K562 (cell line): ENCODE results near the gene ARFGEF2. TPM values are rescaled to one million over a fixed set of nuclear protein-coding genes. Genes with fewer than 3 reads are reported as not detected.

Experiments used
- CTCF ChIP-seq, 3 experiments: IDR thresholded peaks in 2 of 3; conservative IDR thresholded peaks in 1 of 3; 2 replicates each; pipeline ENCODE4 v1.5.1; 2011 to 2012; ENCODE audit warnings: low read length in 3 of 3, mild to moderate bottlenecking in 3 of 3, control low read depth in 2 of 3, improper control_type of control experiment in 1 of 3, inconsistent platforms in 1 of 3, low read depth in 1 of 3, mixed read lengths in 1 of 3, moderate library complexity in 1 of 3; ENCODE audit not compliant: insufficient read depth in 2 of 3
- DEAF1 ChIP-seq: fragments of 450-650 bp; formaldehyde crosslinking; IDR thresholded peaks from 2 replicates; pipeline ENCODE4 v1.4.0; 2020; ENCODE audit warnings: mild to moderate bottlenecking, moderate library complexity
- FOXO4 ChIP-seq: fragments of 450-650 bp; formaldehyde crosslinking; IDR thresholded peaks from 2 replicates; pipeline ENCODE4 v1.4.0; 2020; ENCODE audit warnings: mild to moderate bottlenecking, moderate library complexity
- IRF2 ChIP-seq: sonication (generic); formaldehyde crosslinking; IDR thresholded peaks from 2 replicates; pipeline ENCODE4 v1.8.1; 2022; ENCODE audit warnings: mild to moderate bottlenecking, missing genetic modification reagents
- KAT7 ChIP-seq: sonication (generic); formaldehyde crosslinking; IDR thresholded peaks from 2 replicates; pipeline ENCODE4 v1.8.0; 2022; ENCODE audit warnings: missing genetic modification reagents, mild to moderate bottlenecking, borderline replicate concordance
- KDM4B ChIP-seq, 2 experiments: fragments of 450-650 bp in 1 of 2; sonication (generic) in 1 of 2; IDR thresholded peaks; 2 replicates each; pipeline ENCODE4 v1.6.1; 2016 to 2017; ENCODE audit warnings: borderline replicate concordance in 2 of 2, antibody characterized with exemption in 1 of 2, low read depth in 1 of 2, mild to moderate bottlenecking in 1 of 2
- KLF16 ChIP-seq: IDR thresholded peaks from 2 replicates; pipeline ENCODE4 v1.6.1; 2016; ENCODE audit warnings: antibody characterized with exemption
- TAF15 ChIP-seq: fragments of 200-400 bp; formaldehyde crosslinking; IDR thresholded peaks from 2 replicates; pipeline ENCODE4 v1.6.1; 2017; ENCODE audit warnings: mild to moderate bottlenecking, low read depth, low read length, moderate library complexity
- ZNF224 ChIP-seq: sonication (generic); formaldehyde crosslinking; IDR thresholded peaks from 2 replicates; pipeline ENCODE4 v1.8.0; 2022; ENCODE audit warnings: mild to moderate bottlenecking, missing genetic modification reagents
- ZNF518B ChIP-seq: fragments of 250-450 bp; sonication (Bioruptor Pico); IDR thresholded peaks from 2 replicates; pipeline ENCODE4 v1.5.0; 2021; ENCODE audit warnings: mild to moderate bottlenecking, moderate library complexity
- polyA plus RNA-seq, 8 experiments: library from polyadenylated mRNA; depleted of rRNA in 4 of 8; stranded (reverse) in 5 of 8; unstranded in 3 of 8; fragments of >200 nt; fragmentation: Nextera tagmentation in 2 of 8; fragmentation: Illumina TruSeq in 1 of 8; extraction: Ambion mirVana in 2 of 8; extraction: Trizol in 1 of 8; gene quantifications; 2 replicates each; pipeline versions ENCODE4 v1.2.1 to v1.2.3, GENCODE V29; 2011 to 2014; ENCODE audit warnings: inconsistent platforms in 1 of 8, missing spikeins in 1 of 8
- total RNA-seq, 7 experiments: library from RNA; depleted of rRNA in 6 of 7; stranded (reverse); fragments of >200 nt in 6 of 7; fragmentation: Illumina TruSeq in 2 of 7; extraction: Trizol in 2 of 7; gene quantifications; 2 replicates each; pipeline versions ENCODE4 v1.2.1 to v1.2.3, GENCODE V29; 2011 to 2021; ENCODE audit warnings: low replicate concordance in 1 of 7

ARFGEF2 gene
- total and polyA plus RNA-seq, 9 of the 15 experiments (the other 6 are each of a cell fraction or from before 2014, with no cell fraction given), result 4.2 to 18.8 (median 13.7) TPM

GRCh38 chr20:48904566-48905296 lies 16.8 kb upstream of the ARFGEF2 start (continued):
- TF ChIP-seq CTCF (IDR thresholded peaks at IDR 0.05 in 2 of 3, conservative IDR thresholded peaks at IDR 0.05 in 1 of 3; ENCODE audit: insufficient read depth in 2 of 3, low read depth in 1 of 3, low read length in 3 of 3) (peak; percentile 76 to 91 (median 76)), FOXO4 (no peak), TAF15 (no peak), IRF2 (no peak), KAT7 (no peak), ZNF518B (CRISPR knock-in tag) (no peak), KLF16 (0 out of 2 replicates have a peak, but pooled peaks have one; percentile 13), DEAF1 (CRISPR knock-in tag) (peak; percentile 72), KDM4B (IDR thresholded peaks at IDR 0.05; ENCODE audit: borderline replicate concordance in 2 of 2, low read depth in 1 of 2) (no peak), ZNF224 (no peak)
